SH-SY5Y (cell line): ENCODE results near the gene ABHD17C.

Source experiments
- GATA2 ChIP-seq: IDR thresholded peaks from 2 replicates; pipeline ENCODE4 v1.6.1; 2011; ENCODE audit warnings: mild to moderate bottlenecking, low read depth, low read length
- GATA3 ChIP-seq: IDR thresholded peaks from 2 replicates; pipeline ENCODE4 v1.6.1; 2011; ENCODE audit warnings: low read depth, mild to moderate bottlenecking, low read length, moderate library complexity

GRCh38 chr15:80798911-80799310, 103.8 kb downstream of the ABHD17C start:
- peak; percentile 89 for TF ChIP-seq GATA2
- peak; percentile 87 for TF ChIP-seq GATA3
